Measurements from ENCODE around the gene MGST2.

Gene MGST2

GRCh38 chr4:139749338-139749737, 83.7 kb downstream of the MGST2 start:
- no peak for DNase-seq
- in situ Hi-C loops (cut with HindIII; ENCODE audit: low pct_ligation_motif_present, low pct_unique_long_range_greater_than_20kb, low sequenced_read_pairs) = no loop called here

- DNase-seq = no peak
- in situ Hi-C loops (cut with HindIII; ENCODE audit: low pct_ligation_motif_present, low pct_unique_long_range_greater_than_20kb, low sequenced_read_pairs) = no loop called here
These were observed 84.3 kb downstream of the MGST2 start for GRCh38 chr4:139749835-139750498.

- DNase-seq = no peak
- in situ Hi-C loops (cut with HindIII; ENCODE audit: low pct_ligation_motif_present, low pct_unique_long_range_greater_than_20kb, low sequenced_read_pairs) = no loop called here
These were observed 88.1 kb downstream of the MGST2 start for GRCh38 chr4:139753686-139754085.
